H1 (cell line): Measurements from ENCODE around the gene MUC4. TPM values are rescaled to one million over a fixed set of nuclear protein-coding genes. Genes with fewer than 3 reads are reported as not detected.
A peak's percentile ranks its signal among the peaks of the same experiment; 100 is the strongest.

Source experiments
- CTCF ChIA-PET: fragments of 300-600 bp; sonication (Branson Sonifier 250); formaldehyde crosslinking; loops from one replicate; lab custom pipeline; 2021; ENCODE audit not compliant: partially characterized antibody; lab: Charles Lee
- POLR2A ChIA-PET: fragments of 300-600 bp; sonication (Branson Sonifier 250); formaldehyde crosslinking; loops from one replicate; lab custom pipeline; 2021; ENCODE audit warnings: inconsistent platforms; ENCODE audit not compliant: partially characterized antibody; lab: Charles Lee
- DNase-seq, 2 experiments: peaks; one replicate each; pipeline versions ENCODE4 v3.0.0 to v3.0.0-alpha.2; 2010 to 2022; ENCODE audit warnings: low spot score in 2 of 2, low read depth in 1 of 2, mixed read lengths in 1 of 2
- FAIRE-seq: peaks from 2 replicates; lab custom pipeline; 2011; peaks lifted over from hg19 to GRCh38; lab: Jason Lieb, UNC
- H2AFZ ChIP-seq: 2 replicates; pipeline ENCODE4 v1.8.1; 2012; ENCODE audit warnings: low read length, inconsistent platforms
- H2AK5ac ChIP-seq: 2 replicates; pipeline ENCODE4 v1.6.1; 2013; ENCODE audit warnings: low read depth, low read length
- H2BK120ac ChIP-seq: replicated peaks from 2 replicates; pipeline ENCODE3; 2013; ENCODE audit warnings: low read depth, low read length, inconsistent platforms
- H2BK12ac ChIP-seq: 2 replicates; pipeline ENCODE4 v1.6.1; 2013; ENCODE audit warnings: low read depth, low read length
- H2BK15ac ChIP-seq: 2 replicates; pipeline ENCODE4 v1.6.1; 2013; ENCODE audit warnings: low read length
- H2BK20ac ChIP-seq: 2 replicates; pipeline ENCODE4 v1.6.1; 2013; ENCODE audit warnings: low read length
- H2BK5ac ChIP-seq: 2 replicates; pipeline ENCODE4 v1.6.1; 2013; ENCODE audit warnings: low read depth, low read length
- H3K14ac ChIP-seq: 2 replicates; pipeline ENCODE4 v1.6.1; 2013; ENCODE audit warnings: inconsistent platforms; ENCODE audit not compliant: insufficient read length
- H3K18ac ChIP-seq: 2 replicates; pipeline ENCODE4 v1.6.1; 2013; ENCODE audit warnings: low read length; ENCODE audit errors: extremely low read depth
- H3K23ac ChIP-seq: 2 replicates; pipeline ENCODE4 v1.6.1; 2013; ENCODE audit warnings: inconsistent platforms; ENCODE audit not compliant: insufficient read length
- H3K23me2 ChIP-seq: 2 replicates; pipeline ENCODE4 v1.6.1; 2013; ENCODE audit warnings: low read depth, low read length
- H3K27ac ChIP-seq: 2 replicates; pipeline ENCODE4 v1.6.1; 2011; ENCODE audit warnings: low read depth, low read length, inconsistent platforms
- H3K27me3 ChIP-seq, 4 experiments: replicated peaks in 1 of 4; 1 replicate in 1 of 4; 2 replicates in 3 of 4; pipeline versions ENCODE4 v1.6.1 to v1.8.1; 2011 to 2013; ENCODE audit warnings: low read length in 3 of 4, mild to moderate bottlenecking in 3 of 4, inconsistent platforms in 2 of 4, mixed read lengths in 2 of 4, moderate library complexity in 1 of 4; ENCODE audit not compliant: control insufficient read depth in 3 of 4, insufficient read depth in 3 of 4; ENCODE audit errors: extremely low read depth in 1 of 4
- H3K36me3 ChIP-seq, 4 experiments: 2 replicates each; pipeline versions ENCODE4 v1.6.1 to v1.8.1; 2011 to 2013; ENCODE audit warnings: mild to moderate bottlenecking in 4 of 4, low read length in 3 of 4, moderate library complexity in 2 of 4, control low read depth in 1 of 4, inconsistent platforms in 1 of 4; ENCODE audit not compliant: insufficient read depth in 4 of 4, control insufficient read depth in 2 of 4
- H3K4ac ChIP-seq: replicated peaks from 2 replicates; pipeline ENCODE3; 2013; ENCODE audit warnings: low read length, low read depth, mixed read lengths, inconsistent platforms; ENCODE audit not compliant: insufficient read length
- H3K4me1 ChIP-seq, 4 experiments: replicated peaks in 1 of 4; 1 replicate in 1 of 4; 2 replicates in 3 of 4; pipeline versions ENCODE4 v1.6.1 to v1.8.1; 2011 to 2013; ENCODE audit warnings: low read length in 3 of 4, inconsistent platforms in 2 of 4, mixed read lengths in 1 of 4; ENCODE audit not compliant: insufficient read depth in 4 of 4, control insufficient read depth in 3 of 4
- H3K4me2 ChIP-seq, 2 experiments: 2 replicates each; pipeline versions ENCODE4 v1.6.1 to v1.8.1; 2011 to 2013; ENCODE audit warnings: low read depth in 2 of 2, low read length in 2 of 2, control low read depth in 1 of 2, inconsistent platforms in 1 of 2, mild to moderate bottlenecking in 1 of 2; ENCODE audit not compliant: insufficient read depth in 1 of 2
- H3K4me3 ChIP-seq, 4 experiments: fragments of 200-600, 300-600 bp in 1 of 4; sonication (generic), shearing (Covaris generic), sonication (Bioruptor Twin) in 1 of 4; 2 replicates each; pipeline versions ENCODE4 v1.5.1 to v1.8.1; 2011 to 2016; ENCODE audit warnings: low read length in 4 of 4, low read depth in 3 of 4, control low read depth in 2 of 4, inconsistent platforms in 2 of 4, mild to moderate bottlenecking in 2 of 4, mixed read lengths in 1 of 4, moderate library complexity in 1 of 4; ENCODE audit not compliant: insufficient read depth in 2 of 4; ENCODE audit errors: extremely low read depth in 1 of 4
- H3K56ac ChIP-seq: replicated peaks from 2 replicates; pipeline ENCODE3; 2013; ENCODE audit warnings: low read depth, mild to moderate bottlenecking, mixed read lengths, low read length, inconsistent platforms; ENCODE audit not compliant: insufficient read length
- H3K79me1 ChIP-seq: 2 replicates; pipeline ENCODE4 v1.6.1; 2013; ENCODE audit warnings: low read depth, low read length, control low read depth
- H3K79me2 ChIP-seq, 2 experiments: 2 replicates each; pipeline versions ENCODE4 v1.6.1 to v1.8.1; 2012 to 2013; ENCODE audit warnings: low read length in 2 of 2, mild to moderate bottlenecking in 2 of 2, inconsistent platforms in 1 of 2; ENCODE audit not compliant: insufficient read depth in 2 of 2, control insufficient read depth in 1 of 2
- H3K9ac ChIP-seq, 4 experiments: replicated peaks in 1 of 4; 1 replicate in 1 of 4; 2 replicates in 3 of 4; pipeline versions ENCODE4 v1.6.1 to v1.8.1; 2011 to 2013; ENCODE audit warnings: low read depth in 3 of 4, low read length in 3 of 4, control low read depth in 2 of 4, mild to moderate bottlenecking in 2 of 4, moderate library complexity in 2 of 4, inconsistent platforms in 1 of 4; ENCODE audit errors: extremely low read depth in 1 of 4
- H3K9me3 ChIP-seq, 2 experiments: 2 replicates each; pipeline versions ENCODE4 v1.6.1 to v1.8.1; 2012 to 2013; ENCODE audit warnings: mild to moderate bottlenecking in 2 of 2, moderate library complexity in 2 of 2, control low read depth in 1 of 2, inconsistent platforms in 1 of 2, low read depth in 1 of 2, low read length in 1 of 2, mixed read lengths in 1 of 2; ENCODE audit not compliant: insufficient read depth in 2 of 2
- H4K20me1 ChIP-seq, 2 experiments: replicated peaks in 1 of 2; 2 replicates each; pipeline versions ENCODE3 to v1.8.1; 2011 to 2013; ENCODE audit warnings: inconsistent platforms in 2 of 2, low read length in 2 of 2, mild to moderate bottlenecking in 1 of 2; ENCODE audit not compliant: insufficient read depth in 2 of 2, control insufficient read depth in 1 of 2
- H4K5ac ChIP-seq: 2 replicates; pipeline ENCODE4 v1.6.1; 2013; ENCODE audit warnings: low read length, low read depth, mixed read lengths, inconsistent platforms; ENCODE audit not compliant: insufficient read length
- H4K8ac ChIP-seq: 2 replicates; pipeline ENCODE4 v1.8.0; 2013; ENCODE audit warnings: mild to moderate bottlenecking, moderate library complexity, low read length, inconsistent platforms; ENCODE audit not compliant: insufficient read depth; ENCODE audit errors: extremely low read depth
- H4K91ac ChIP-seq: replicated peaks from 2 replicates; pipeline ENCODE3; 2013; ENCODE audit warnings: low read length, mixed read lengths, inconsistent platforms; ENCODE audit not compliant: insufficient read length
- EZH2 ChIP-seq: fragments of 200-600 bp; sonication (generic); IDR thresholded peaks from 2 replicates; pipeline ENCODE4 v1.7.1; 2012; ENCODE audit warnings: low read depth, mild to moderate bottlenecking, moderate library complexity, low read length, inconsistent platforms; ENCODE audit not compliant: severe bottlenecking
- FOSL1 ChIP-seq: IDR thresholded peaks from 2 replicates; pipeline ENCODE4 v1.6.1; 2011; ENCODE audit warnings: mild to moderate bottlenecking, low read depth, low read length, moderate library complexity; ENCODE audit not compliant: insufficient read depth
- HDAC2 ChIP-seq, 2 experiments: fragments of 300-600 bp in 1 of 2; sonication (generic) in 1 of 2; IDR thresholded peaks; 2 replicates each; pipeline ENCODE4 v1.6.1; 2011 to 2012; ENCODE audit warnings: low read depth in 2 of 2, low read length in 2 of 2, mild to moderate bottlenecking in 2 of 2, moderate library complexity in 2 of 2, borderline replicate concordance in 1 of 2, inconsistent platforms in 1 of 2
- JUND ChIP-seq: IDR thresholded peaks from 2 replicates; pipeline ENCODE4 v1.6.1; 2011; ENCODE audit warnings: mild to moderate bottlenecking, improper control_type of control experiment, low read length
- MAFK ChIP-seq: IDR thresholded peaks from 2 replicates; pipeline ENCODE4 v1.6.1; 2012; ENCODE audit warnings: low read depth, mild to moderate bottlenecking, improper control_type of control experiment, low read length
- RXRA ChIP-seq: IDR thresholded peaks from 2 replicates; pipeline ENCODE4 v1.6.1; 2011; ENCODE audit warnings: low read depth, mild to moderate bottlenecking, low read length, moderate library complexity; ENCODE audit not compliant: insufficient read depth
- SP2 ChIP-seq: IDR thresholded peaks from 2 replicates; pipeline ENCODE4 v1.6.1; 2012; ENCODE audit warnings: mild to moderate bottlenecking, low read length, inconsistent platforms
- TAF1 ChIP-seq: IDR thresholded peaks from 2 replicates; pipeline ENCODE4 v1.6.1; 2011; ENCODE audit warnings: mild to moderate bottlenecking, low read depth, low read length
- TBP ChIP-seq: IDR thresholded peaks from 2 replicates; pipeline ENCODE4 v1.6.1; 2011; ENCODE audit warnings: low read depth, low read length, improper control_type of control experiment
- WGBS, 2 experiments: shearing (Covaris generic) in 1 of 2; methylation state at CpG; one replicate each; pipeline versions ENCODE4 v1.1.6 to v1.1.7; 2013 to 2015; ENCODE audit warnings: low lambda C conversion rate in 2 of 2, mixed read lengths in 2 of 2, inconsistent platforms in 1 of 2, low coverage in 1 of 2, missing lambda C conversion rate in 1 of 2; ENCODE audit not compliant: insufficient replicate concordance in 2 of 2, insufficient coverage in 1 of 2, insufficient read length in 1 of 2; ENCODE audit errors: extremely low coverage in 1 of 2, missing lambda C conversion rate in 1 of 2; 5-methylcytosine and 5-hydroxymethylcytosine counted together
- polyA plus RNA-seq, 7 experiments: library from polyadenylated mRNA; depleted of rRNA in 3 of 7; stranded (reverse) in 5 of 7; unstranded in 2 of 7; fragments of >200 nt in 5 of 7; fragments of 200-250 nt in 2 of 7; gene quantifications; 1 replicate in 5 of 7; 2 replicates in 1 of 7; 4 replicates in 1 of 7; pipeline versions ENCODE4 v1.2.1 to v1.2.3, GENCODE V29; 2011 to 2013; ENCODE audit warnings: missing spikeins in 2 of 7, mixed read lengths in 2 of 7
- total RNA-seq: library from RNA; stranded (reverse); fragmentation: NEBNext Ultra II Directional; extraction: Animal tissue kit (Norgen Biotek cat#: 25700); gene quantifications from 2 replicates; pipeline ENCODE4 v1.2.1, GENCODE V29; 2021
- TF ChIP-seq, protein P1 (sequence below): IDR thresholded peaks from 2 replicates; pipeline ENCODE4 v1.6.1; 2011; ENCODE audit warnings: low read depth, mild to moderate bottlenecking, low read length; ENCODE audit not compliant: insufficient read depth
- TF ChIP-seq, protein P2 (sequence below): IDR thresholded peaks from 2 replicates; pipeline ENCODE4 v1.6.1; 2012; ENCODE audit warnings: inconsistent platforms

Gene MUC4
- total and polyA plus RNA-seq, 2 of the 8 experiments (the other 6 are each of a cell fraction or from before 2014, with no cell fraction given) = 0.89 to 2.0 TPM

DNA sequence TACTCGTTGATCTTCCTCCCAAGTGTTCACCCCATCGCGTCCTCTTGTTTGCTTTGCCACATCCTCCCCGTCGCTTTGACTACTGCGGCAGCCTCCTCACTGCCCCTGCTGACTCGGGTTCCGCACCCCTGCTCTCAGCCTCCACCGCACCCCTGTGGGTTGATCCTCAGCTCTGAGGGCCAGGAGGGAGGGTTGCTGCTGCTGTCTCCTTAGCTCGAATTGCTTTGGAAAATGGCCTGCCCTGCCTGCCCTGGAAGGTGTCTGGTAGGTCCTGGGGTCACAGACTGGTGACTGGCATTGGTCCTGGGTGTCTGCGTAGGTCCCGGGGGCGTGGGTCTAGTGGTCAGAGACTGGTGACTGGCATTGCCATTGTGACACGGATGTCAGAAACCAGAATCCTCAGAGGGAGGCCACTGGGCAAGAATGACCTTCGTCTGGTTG, 9.4 kb downstream of the MUC4 start:
- no peak overlapping the region for H2AFZ ChIP-seq
- no peaks in the 10 kb centered on the region for H3K36me3 ChIP-seq
- peaks cover 9 to 28% (median 20%) of the 10 kb centered on the region in 4 experiments for H3K4me1 ChIP-seq
- no peaks in the 10 kb centered on the region for H3K79me2 ChIP-seq
- peak overlapping the region; percentile 95 for H2BK12ac ChIP-seq
- no peak overlapping the region for H3K4me2 ChIP-seq
- no peak overlapping the region for H3K27ac ChIP-seq
- CTCF ChIA-PET = interaction anchor here (1.0 to 13.5 kb wide), 4 partner anchors 17 to 57 kb away, joined by 3 to 116 read pairs (median 6); no protein-coding TSS in a partner anchor
- POLR2A ChIA-PET = interaction anchor here (1.0 to 1.9 kb wide), 2 partner anchors 11 to 42 kb away, joined by 4 to 6 read pairs; no protein-coding TSS in a partner anchor
- H3K9me3 ChIP-seq = no peaks in the 10 kb centered on the region
- H4K20me1 ChIP-seq = no peaks in the 10 kb centered on the region
- H2BK15ac ChIP-seq = peak overlapping the region; percentile 83; the same call in 1 of the 2 replicates
- DNase-seq = no peak
- no peaks in the 10 kb centered on the region; a peak in 1 of 7 replicates for H3K27me3 ChIP-seq
- H3K9ac ChIP-seq = no peak overlapping the region
- no peak overlapping the region for H3K14ac ChIP-seq
- peak overlapping the region; percentile 83 for H2BK20ac ChIP-seq
- peak overlapping the region; percentile 66; the same call in 1 of the 2 replicates for H2BK5ac ChIP-seq
- H3K23ac ChIP-seq = no peak overlapping the region
- H3K56ac ChIP-seq = no peak overlapping the region
- no peaks in the 10 kb centered on the region for H3K23me2 ChIP-seq
- H4K5ac ChIP-seq = no peak overlapping the region
- H3K18ac ChIP-seq = peak overlapping the region; percentile 82; the same call in 1 of the 2 replicates
- H4K91ac ChIP-seq = peak overlapping the region; percentile 59
- 86% methylated on average over 15 of the region's 15 CpGs; no CpG with 5 or more reads in 1 of the 2 experiments for WGBS, 2 experiments
- H3K79me1 ChIP-seq = no peaks in the 10 kb centered on the region
- no peak overlapping the region for H4K8ac ChIP-seq
- no peak overlapping the region for H2BK120ac ChIP-seq
- TF ChIP-seq FOSL1 = no peak
- TF ChIP-seq, protein P1, sequence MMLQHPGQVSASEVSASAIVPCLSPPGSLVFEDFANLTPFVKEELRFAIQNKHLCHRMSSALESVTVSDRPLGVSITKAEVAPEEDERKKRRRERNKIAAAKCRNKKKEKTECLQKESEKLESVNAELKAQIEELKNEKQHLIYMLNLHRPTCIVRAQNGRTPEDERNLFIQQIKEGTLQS = no peak
- TF ChIP-seq MAFK = no peak
- TF ChIP-seq, protein P2, sequence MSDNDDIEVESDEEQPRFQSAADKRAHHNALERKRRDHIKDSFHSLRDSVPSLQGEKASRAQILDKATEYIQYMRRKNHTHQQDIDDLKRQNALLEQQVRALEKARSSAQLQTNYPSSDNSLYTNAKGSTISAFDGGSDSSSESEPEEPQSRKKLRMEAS = no peak
- TF ChIP-seq TAF1 = no peak
- TF ChIP-seq RXRA = no peak
- TF ChIP-seq HDAC2 (IDR thresholded peaks at IDR 0.05; ENCODE audit: borderline replicate concordance in 1 of 2, low read depth in 2 of 2, low read length in 2 of 2) = no peak
- TF ChIP-seq TBP = no peak
- TF ChIP-seq JUND = no peak
- TF ChIP-seq SP2 = no peak
- TF ChIP-seq EZH2 = no peak
- no peak overlapping the region for H2AK5ac ChIP-seq
- H3K4ac ChIP-seq = no peak overlapping the region
- FAIRE-seq = no peak
- no peak overlapping the region for H3K4me3 ChIP-seq
